HL-60 (cell line): ENCODE data around the gene LRP1B.
A peak's percentile ranks its signal among the peaks of the same experiment; 100 is the strongest.

Experiments used
- DNase-seq, 2 experiments: peaks; one replicate each; pipeline ENCODE4 v3.0.0-alpha.2; 2010 to 2020; ENCODE audit warnings: low read depth in 1 of 2, low spot score in 1 of 2
- H3K27ac ChIP-seq: fragments of 250-450 bp; sonication (Bioruptor Pico); replicated peaks from 2 replicates; pipeline ENCODE4 v1.5.1; 2020; ENCODE audit warnings: mild to moderate bottlenecking, moderate library complexity
- H3K27me3 ChIP-seq: fragments of 250-450 bp; sonication (Bioruptor Pico); 2 replicates; pipeline ENCODE4 v1.5.1; 2021; ENCODE audit warnings: mild to moderate bottlenecking, moderate library complexity; ENCODE audit not compliant: insufficient read depth, poor library complexity, severe bottlenecking
- H3K4me3 ChIP-seq: replicated peaks from 2 replicates; pipeline ENCODE4 v1.5.1; 2011; ENCODE audit warnings: mild to moderate bottlenecking, control low read depth, low read length; ENCODE audit not compliant: insufficient read depth
- CTCF ChIP-seq: IDR thresholded peaks from one replicate; pipeline ENCODE4 v1.5.1; 2011; ENCODE audit warnings: low read length, control low read depth, inconsistent platforms; ENCODE audit not compliant: insufficient read depth
- GABPA ChIP-seq: IDR thresholded peaks from 2 replicates; pipeline ENCODE4 v1.6.1; 2012; ENCODE audit warnings: low read depth
- POLR2AphosphoS5 ChIP-seq: IDR thresholded peaks from 2 replicates; pipeline ENCODE4 v1.6.1; 2012; ENCODE audit warnings: low read depth
- REST ChIP-seq: IDR thresholded peaks from 2 replicates; pipeline ENCODE4 v1.6.1; 2012; ENCODE audit warnings: low read depth; ENCODE audit not compliant: insufficient replicate concordance
- SPI1 ChIP-seq: IDR thresholded peaks from 2 replicates; pipeline ENCODE4 v1.6.1; 2012; ENCODE audit warnings: low read depth, mild to moderate bottlenecking, borderline replicate concordance

Gene LRP1B

GRCh38 chr2:141554810-141555209, 576.0 kb downstream of the LRP1B start:
- DNase-seq: peak in 1 of 2 experiments; percentile 40
- Histone ChIP-seq H3K4me3 (no peak overlapping the region), H3K27ac (no peak overlapping the region), H3K27me3 (no peaks in the 10 kb centered on the region)
- TF ChIP-seq SPI1 (no peak), CTCF (peak; percentile 76), GABPA (no peak)

- Histone ChIP-seq H3K4me3 (no peak overlapping the region), H3K27ac (peak overlapping the region; percentile 17; the same call in 1 of the 2 replicates), H3K27me3 (no peaks in the 10 kb centered on the region)
- peak in 1 of 2 experiments; percentile 19 for DNase-seq
- TF ChIP-seq REST (no peak), SPI1 (peak; percentile 16; the same call in 1 of the 2 replicates), GABPA (no peak)
These were observed 596.0 kb downstream of the LRP1B start for GRCh38 chr2:141534666-141535362.

- no peak overlapping the region for H3K4me3 ChIP-seq
- TF ChIP-seq GABPA (no peak), POLR2AphosphoS5 (no peak), REST (no peak), CTCF (no peak), SPI1 (no peak)
- no peaks in the 10 kb centered on the region for H3K27me3 ChIP-seq
- no peak for DNase-seq
- no peak overlapping the region for H3K27ac ChIP-seq
These were observed 601.2 kb downstream of the LRP1B start for GRCh38 chr2:141529659-141530058.

GRCh38 chr2:141528990-141529389, 601.8 kb downstream of the LRP1B start:
- H3K27ac ChIP-seq: no peak overlapping the region
- no peak for DNase-seq
- no peaks in the 10 kb centered on the region for H3K27me3 ChIP-seq
- no peak overlapping the region for H3K4me3 ChIP-seq
- TF ChIP-seq GABPA: no peak
- no peak for TF ChIP-seq SPI1
- no peak for TF ChIP-seq POLR2AphosphoS5
- TF ChIP-seq REST: no peak
- TF ChIP-seq CTCF: no peak
